UCSD-AML1 (cell line): ENCODE measurements around the gene CDC37L1.
"Not testable (repeated sequence)": the region's sequence is repeated elsewhere in the genome, so short reads cannot be mapped to it uniquely, and the experiment has no call there.

Source experiments
- DNase-seq: peaks from one replicate; lab custom pipeline; 2025; ENCODE audit not compliant: unreplicated experiment; lab: John Stamatoyannopoulos, UW

The CDC37L1 gene

GRCh38 chr9:4679268-4680172, at the start of gene CDC37L1:
TSS of gene CDC37L1 (plus strand) at chr9:4679569. CDS start at chr9:4679768, 199 bp downstream.
- peak; percentile 98 for DNase-seq

- no peak for DNase-seq
Observed at GRCh38 chr9:4630836-4631235, 48.5 kb upstream of the CDC37L1 start.

GRCh38 chr9:4638968-4639367, 40.4 kb upstream of the CDC37L1 start:
- no peak for DNase-seq

- DNase-seq = no peak
Observed at GRCh38 chr9:4639420-4639819, 39.9 kb upstream of the CDC37L1 start.

GRCh38 chr9:4640027-4640426, 39.3 kb upstream of the CDC37L1 start:
- DNase-seq = no peak

- no peak for DNase-seq
Observed at GRCh38 chr9:4642351-4642750, 37.0 kb upstream of the CDC37L1 start.

GRCh38 chr9:4654084-4654483, 25.3 kb upstream of the CDC37L1 start:
- DNase-seq = no peak

GRCh38 chr9:4654538-4654937, 24.8 kb upstream of the CDC37L1 start:
- DNase-seq = no peak

- DNase-seq = not testable (repeated sequence)
Observed at GRCh38 chr9:4656196-4656595, 23.2 kb upstream of the CDC37L1 start.

- no peak for DNase-seq
Observed at GRCh38 chr9:4656621-4657020, 22.7 kb upstream of the CDC37L1 start.

- no peak for DNase-seq
Observed at GRCh38 chr9:4657426-4658159, 21.8 kb upstream of the CDC37L1 start.

- not testable (repeated sequence) for DNase-seq
Observed at GRCh38 chr9:4660665-4661064, 18.7 kb upstream of the CDC37L1 start.

- DNase-seq = no peak
Observed at GRCh38 chr9:4661165-4661564, 18.2 kb upstream of the CDC37L1 start.

- DNase-seq = peak; percentile 10
Observed at GRCh38 chr9:4661611-4662010, 17.8 kb upstream of the CDC37L1 start.

- DNase-seq = peak; percentile 83
Observed at GRCh38 chr9:4662108-4662988, 17.0 kb upstream of the CDC37L1 start, which contains the start of gene PLPP6. TSS of gene PLPP6 (plus strand) at chr9:4662294. CDS start at chr9:4662376, 82 bp downstream.

GRCh38 chr9:4662989-4663792, 16.2 kb upstream of the CDC37L1 start:
- no peak for DNase-seq

GRCh38 chr9:4663956-4664355, 15.4 kb upstream of the CDC37L1 start:
- no peak for DNase-seq

GRCh38 chr9:4665357-4665756, 14.0 kb upstream of the CDC37L1 start:
- DNase-seq = no peak

GRCh38 chr9:4666042-4666699, 13.2 kb upstream of the CDC37L1 start, which contains the start of gene SPATA6L:
TSS of gene SPATA6L (minus strand) at chr9:4666480. CDS start at chr9:4666250, 230 bp downstream.
- peak; percentile 51 for DNase-seq
